Right kidney (tissue), 1 donor: ENCODE results near the gene CHSY3.

ENCODE experiments used
- DNase-seq: peaks from one replicate; pipeline ENCODE4 v3.0.0-alpha.2; 2016

Gene CHSY3

DNA sequence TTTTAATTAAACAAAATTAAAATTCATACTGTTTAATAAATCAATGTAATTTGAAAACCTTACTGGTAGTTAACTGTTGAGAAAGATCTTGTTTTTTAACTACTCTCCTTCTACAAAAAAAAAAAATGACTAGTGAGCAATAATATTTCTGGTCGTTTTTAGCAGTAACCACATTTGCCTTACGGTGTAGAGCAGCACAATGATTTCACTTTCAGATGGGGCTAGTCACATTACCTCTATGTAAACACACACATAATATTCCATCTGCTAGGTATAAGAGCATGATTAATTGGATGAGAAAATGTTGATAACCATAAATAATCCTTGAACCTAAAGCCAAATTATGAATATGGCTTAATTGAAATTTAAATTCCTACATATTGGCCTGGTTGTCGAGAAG lies 198.1 kb downstream of the CHSY3 start:
- no peak for DNase-seq

DNA sequence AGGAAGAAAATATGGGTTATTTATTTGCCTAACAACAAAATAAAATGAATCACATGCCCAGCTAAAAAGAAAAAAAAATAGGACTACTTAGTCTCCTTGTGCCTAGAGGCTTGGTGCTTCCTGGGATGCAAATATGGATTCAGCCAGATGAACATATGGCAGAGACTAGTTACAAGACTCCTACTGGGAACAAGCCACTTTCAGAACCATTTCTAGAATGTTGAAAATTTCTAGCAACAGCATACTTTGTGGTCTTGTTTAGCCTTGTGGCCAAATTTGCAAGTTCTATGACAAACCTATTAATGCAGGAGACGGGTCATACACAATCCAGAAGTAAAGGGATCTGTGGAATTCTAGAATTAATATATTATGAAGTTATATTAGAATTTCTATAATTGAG lies 198.7 kb downstream of the CHSY3 start:
- DNase-seq = no peak

DNA sequence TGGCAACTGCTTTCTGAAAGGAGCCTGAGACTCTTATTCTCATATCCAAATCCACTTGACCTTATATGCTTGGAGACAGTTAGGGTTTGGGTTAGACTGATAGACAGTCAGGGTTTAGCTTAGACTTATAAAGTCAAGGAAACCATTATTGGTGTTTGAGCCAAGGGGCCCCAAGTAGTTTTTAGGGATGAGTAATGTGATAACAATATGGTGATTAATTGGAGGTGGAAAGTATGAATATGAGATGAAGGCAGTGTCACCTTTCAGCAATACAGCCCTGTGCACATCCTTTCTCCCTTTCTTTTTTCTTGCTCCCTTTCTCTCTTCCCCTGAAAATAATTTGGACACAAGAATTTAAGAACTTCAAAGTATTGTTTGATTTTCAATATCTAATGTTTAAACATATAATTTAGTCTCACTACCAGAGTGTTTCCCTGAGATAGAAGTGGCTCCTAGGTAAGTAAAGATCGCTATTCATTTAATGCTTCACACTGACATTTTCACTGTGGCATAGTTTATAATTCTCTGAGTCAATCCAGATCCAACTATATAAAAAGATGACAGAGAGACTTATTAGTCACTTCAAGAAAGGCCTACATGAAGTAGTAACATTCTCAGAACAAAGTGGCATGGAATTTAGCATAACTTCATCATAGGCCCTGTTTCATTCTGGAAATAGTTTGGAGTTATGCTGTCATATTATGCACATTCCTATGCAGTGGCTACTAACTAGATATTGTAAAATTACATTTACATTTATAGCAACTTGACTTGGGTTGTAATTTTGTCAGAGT lies 200.8 kb downstream of the CHSY3 start:
- DNase-seq = no peak

DNA sequence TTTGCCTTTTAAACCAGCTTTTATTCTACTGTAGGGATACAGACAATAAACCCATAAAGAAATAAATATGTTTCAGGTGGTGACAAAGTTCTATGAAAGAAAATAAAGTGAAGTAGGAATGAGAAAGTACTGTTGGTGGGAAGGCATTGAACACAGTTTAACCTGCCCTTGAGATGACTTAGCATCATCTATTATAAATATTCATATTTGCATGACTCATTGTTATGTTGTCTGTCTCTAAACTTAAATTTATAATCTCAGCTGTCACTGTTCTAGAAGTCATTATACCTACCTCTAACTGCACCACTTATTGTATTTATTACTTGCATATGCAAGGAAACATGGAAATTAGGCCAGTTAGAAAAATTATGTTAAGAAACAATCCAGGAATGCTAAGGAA lies 202.2 kb downstream of the CHSY3 start:
- DNase-seq = no peak

DNA sequence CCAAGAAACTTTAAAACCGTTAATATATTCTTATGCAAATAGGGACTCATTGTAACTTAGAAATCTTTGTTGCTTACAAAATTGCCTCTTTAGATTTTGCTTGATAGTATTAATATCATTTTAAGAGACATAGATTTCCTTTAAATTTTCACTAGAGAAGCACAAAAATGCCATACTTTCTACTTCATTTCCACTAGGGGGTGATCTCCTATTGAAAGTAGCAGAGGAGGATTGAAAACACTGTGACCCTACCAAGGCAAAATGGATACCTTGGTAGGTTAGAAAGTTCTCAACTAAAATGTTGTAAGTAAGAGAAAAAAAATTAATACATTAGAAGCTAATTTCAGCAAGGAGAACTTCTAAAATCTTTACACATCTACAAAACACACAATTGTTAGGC lies 204.9 kb downstream of the CHSY3 start:
- no peak for DNase-seq

DNA sequence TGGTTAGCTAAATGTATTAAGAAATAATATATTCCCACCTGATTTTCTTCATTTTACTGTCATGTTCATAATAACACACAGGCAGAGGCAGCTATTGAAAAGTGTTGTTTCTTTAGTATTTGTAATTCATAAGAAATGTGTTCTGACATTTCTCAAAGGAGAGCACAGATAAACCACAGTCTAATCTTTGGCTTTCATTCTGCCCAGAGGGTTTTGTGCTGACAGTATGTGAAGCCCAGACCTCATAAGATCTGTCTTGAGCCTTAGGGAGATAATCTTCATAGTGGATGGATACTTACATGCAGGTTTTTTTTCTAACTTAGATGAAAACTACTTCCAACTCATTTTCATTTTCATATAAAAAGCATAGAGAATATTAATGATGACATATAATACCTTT lies 206.1 kb downstream of the CHSY3 start:
- DNase-seq = no peak

DNA sequence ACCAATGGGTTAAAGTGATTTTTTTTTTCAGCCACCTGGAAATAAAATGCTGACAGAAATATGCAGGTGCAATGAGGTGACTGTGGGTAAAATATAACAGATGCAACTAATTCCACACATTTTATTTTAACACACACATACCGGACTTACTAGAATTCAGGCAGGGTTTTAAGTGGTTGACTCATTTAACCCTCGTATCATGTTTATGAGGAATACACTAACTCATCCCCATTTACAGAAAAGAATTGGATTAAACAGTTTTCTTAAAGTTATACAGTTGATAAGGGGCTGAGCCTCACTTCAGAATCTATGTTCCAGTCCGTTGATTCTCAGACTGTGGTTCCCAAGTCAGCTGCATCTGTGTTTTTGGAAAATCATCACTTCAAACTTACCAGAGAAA lies 207.5 kb downstream of the CHSY3 start:
- no peak for DNase-seq

DNA sequence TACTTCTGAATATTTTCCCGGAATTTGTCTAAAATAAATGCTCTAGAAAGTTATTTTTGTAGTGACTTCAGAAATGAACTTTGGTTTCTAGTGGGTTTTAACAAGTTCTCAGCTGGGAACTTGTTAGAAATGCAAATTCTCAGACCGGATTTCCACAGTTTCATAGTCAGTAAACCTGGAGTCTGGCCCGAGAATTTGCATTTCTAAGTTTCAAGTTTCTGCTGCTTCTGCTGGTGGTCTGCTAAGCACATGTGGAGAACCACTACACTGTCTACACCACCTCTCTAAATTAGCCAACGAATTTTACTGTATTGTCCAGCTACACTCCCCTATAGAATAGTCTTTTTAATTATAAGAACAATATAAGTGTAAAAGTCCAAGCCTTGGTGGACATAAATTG lies 208.0 kb downstream of the CHSY3 start:
- DNase-seq = no peak

DNA sequence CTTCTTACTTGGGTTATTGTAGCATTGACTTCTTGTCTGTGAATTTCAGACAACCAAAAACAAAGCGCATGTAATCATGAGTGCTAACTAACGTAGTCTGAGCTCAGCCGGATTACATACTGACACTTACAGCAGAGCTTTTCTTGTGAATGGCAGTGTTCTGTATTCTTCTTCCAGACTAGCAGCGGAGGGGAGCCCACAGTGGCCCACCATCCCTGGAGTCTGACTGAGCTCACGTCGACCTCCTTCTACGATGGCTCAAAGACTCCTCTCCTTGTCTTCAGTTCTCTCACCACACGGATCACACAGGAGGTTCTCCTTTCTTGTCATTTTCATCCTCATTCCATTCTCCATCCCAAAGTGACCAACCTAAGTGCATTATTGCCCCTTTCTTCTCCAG lies 211.4 kb downstream of the CHSY3 start:
- DNase-seq = no peak

DNA sequence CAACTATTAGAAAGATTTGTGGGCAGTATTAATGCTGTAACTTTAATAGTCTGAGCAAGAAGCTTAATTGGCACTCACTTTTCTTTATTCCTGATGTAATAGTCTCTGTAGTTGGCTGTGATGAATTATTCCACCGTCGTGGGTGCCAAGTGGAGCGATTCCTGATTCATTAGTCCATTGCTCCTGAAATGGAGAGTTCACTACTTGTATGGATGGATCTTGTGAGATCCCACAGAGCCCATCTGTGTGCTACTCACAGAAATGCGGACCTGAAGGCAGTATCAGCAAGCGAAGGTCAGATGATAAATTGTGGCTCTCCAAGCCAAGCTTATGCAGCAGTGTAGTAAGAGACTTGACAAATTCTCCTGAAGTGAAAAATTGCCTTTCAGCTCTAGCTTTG lies 212.2 kb downstream of the CHSY3 start:
- no peak for DNase-seq

DNA sequence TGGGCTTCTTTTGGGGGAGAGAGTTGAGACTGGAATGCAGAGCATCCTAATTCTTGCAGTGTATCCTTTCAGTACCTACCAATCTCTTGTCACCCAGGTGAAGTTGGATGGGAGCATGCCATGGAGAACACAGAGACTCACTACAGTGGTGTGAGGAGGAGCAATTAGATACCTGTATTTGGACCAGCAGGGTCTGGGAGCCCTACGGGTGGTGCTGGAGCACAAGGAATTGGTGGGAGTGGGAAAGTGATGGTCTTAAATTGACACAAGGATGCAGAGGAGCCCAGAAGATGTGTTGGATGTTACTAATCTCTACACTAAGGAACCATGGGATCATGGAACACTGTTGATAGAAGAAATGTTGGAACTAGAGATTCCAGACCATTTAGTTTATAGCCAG lies 212.7 kb downstream of the CHSY3 start:
- DNase-seq = no peak

DNA sequence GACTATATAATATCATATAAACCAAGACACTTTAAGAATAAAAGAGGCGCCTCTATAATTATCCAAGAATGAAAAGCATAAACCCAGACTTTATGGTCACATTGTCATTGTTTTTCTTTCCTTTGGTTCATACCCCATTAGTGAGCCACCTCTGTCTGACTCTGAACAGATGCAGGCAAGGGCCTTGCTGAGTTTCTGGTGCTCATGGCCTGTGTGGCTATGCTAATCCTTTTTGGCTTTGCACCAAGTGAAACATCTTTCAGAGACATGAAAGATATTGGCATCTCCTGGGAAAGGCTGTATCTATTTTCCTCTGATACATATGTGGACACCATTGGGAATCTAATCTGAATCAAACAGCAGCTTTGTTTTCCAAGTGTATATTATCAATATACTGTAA lies 222.5 kb downstream of the CHSY3 start:
- DNase-seq = no peak

DNA sequence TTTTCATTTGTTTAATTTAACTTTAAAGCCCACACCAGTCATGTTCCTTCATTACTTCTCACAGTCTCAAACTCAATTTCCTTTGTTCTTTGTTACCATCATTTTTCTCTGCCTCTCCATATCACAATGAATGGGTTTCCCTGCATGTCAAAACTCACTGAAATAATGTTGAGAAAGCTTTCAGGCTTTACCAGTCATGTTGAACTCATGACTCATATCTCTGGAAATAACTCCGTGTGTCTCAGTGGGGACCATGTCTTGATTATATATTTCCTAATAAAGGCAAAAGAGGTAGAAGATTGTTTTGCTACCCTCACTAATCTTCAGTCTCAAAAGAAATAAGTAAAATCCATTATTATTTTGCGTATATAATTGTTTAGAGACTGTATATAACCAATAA lies 231.2 kb downstream of the CHSY3 start:
- no peak for DNase-seq

DNA sequence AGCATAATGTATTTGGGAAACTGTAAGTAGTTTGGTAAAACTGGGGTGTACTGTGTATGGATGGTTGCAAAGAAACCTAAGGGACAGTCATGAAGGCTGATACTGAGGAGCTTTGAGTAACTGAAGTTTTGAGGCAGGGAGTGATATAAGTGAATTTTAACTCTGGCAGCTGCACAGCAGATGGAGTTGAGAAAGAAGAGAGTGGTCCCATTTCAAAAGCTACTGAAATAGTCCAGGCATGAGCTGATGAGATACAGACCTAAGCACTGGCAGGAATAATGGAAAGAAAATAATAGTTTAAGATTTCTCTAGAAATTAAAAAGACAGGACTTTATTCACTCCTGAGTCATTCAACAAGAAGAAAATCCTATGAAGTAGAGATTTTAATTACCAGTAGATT lies 232.0 kb downstream of the CHSY3 start:
- DNase-seq = no peak

DNA sequence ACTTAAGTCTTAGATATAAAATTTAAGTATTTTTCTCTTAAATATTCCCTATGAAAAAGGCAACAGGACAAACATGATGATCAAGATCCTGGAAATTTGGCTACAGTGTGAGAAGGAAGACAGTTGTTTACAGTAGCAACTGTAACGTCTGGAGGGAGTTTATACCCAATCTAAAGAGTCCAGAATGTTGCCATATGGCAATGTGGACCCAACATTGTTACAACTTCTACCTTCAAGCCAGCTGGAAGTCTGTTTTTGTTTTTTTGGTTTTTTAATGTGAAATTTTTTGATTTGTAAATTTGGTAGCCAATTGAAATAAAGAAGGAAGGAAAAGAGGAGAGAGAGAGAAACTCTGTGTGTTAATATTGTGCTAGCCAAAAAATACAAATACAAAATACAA lies 233.4 kb downstream of the CHSY3 start:
- DNase-seq = no peak

DNA sequence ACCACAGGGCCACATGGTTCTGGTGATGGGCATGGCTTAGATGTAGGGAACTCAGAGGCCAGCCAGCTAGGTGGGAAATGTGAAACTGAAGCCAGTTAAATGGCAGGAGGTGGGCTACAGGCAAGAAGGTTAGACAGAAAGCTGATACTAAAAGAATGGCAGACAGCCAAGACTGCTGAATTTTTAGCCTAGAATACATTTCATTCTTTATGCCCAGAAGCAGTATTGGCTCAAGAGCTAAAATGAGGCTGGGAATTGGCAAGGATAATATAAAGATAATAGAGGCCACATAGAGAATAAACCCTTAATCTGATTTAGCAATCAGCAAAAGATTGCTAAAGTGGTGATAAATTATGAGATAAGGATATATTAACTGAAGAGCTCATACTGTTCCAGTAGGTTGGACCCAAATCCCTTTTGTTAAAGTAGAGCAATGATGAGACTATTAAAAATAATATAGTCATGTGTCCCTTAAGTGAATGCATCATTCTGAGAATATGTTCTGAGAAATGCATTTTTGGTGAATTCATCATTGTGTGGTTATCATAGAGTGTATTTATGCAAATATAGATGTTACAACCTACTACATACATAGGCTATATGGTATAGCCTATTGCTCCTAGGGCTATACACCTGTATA lies 234.3 kb downstream of the CHSY3 start:
- DNase-seq = no peak

DNA sequence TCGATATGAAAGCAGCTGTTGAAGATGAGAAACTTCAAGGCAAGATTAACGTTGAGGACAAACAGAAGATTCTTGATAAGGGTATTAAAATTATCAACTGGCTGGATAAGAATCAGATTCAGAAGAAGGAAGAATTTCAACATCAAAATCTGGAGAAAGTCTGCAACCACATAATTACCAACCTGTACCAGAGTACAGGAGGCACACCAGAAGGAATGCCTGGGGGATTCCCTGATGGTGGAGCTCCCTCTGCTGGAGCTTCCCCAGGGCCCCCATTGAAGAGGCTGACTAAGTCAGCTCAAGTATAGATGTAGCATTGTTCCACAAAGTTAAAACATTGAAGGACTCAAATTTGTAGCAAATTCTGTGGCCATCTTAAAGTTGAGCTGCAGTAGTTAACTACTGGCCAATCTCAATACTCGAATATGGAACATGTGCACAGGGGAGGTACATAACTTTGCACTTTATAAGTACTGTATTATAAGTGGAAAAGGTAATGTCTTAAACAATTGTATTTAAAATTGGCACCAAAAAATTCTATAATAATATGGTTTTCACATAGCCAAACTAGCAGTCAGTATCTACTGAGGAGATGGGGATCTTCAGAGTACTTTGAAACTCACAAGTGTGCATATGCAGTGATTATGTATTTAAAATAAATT lies 237.5 kb downstream of the CHSY3 start:
- DNase-seq = no peak

DNA sequence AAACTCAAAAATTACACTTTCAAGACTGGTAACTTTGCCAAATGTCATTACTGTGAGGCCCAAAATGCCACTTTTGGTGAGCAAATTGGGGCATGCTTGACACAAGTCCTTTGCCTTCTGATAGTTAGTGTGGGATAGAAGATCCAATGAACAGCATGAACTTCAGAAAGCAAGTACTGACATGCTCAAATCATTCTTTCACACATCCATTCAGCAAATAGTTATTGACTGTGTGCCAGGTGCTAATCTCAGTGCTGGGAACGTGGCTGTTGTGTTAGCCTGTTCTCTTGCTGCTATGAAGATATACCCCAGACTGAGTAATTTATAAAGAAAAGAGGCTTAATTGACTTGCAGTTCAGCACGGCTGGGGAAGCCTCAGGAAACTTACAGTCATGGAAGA lies 247.0 kb downstream of the CHSY3 start:
- no peak for DNase-seq

DNA sequence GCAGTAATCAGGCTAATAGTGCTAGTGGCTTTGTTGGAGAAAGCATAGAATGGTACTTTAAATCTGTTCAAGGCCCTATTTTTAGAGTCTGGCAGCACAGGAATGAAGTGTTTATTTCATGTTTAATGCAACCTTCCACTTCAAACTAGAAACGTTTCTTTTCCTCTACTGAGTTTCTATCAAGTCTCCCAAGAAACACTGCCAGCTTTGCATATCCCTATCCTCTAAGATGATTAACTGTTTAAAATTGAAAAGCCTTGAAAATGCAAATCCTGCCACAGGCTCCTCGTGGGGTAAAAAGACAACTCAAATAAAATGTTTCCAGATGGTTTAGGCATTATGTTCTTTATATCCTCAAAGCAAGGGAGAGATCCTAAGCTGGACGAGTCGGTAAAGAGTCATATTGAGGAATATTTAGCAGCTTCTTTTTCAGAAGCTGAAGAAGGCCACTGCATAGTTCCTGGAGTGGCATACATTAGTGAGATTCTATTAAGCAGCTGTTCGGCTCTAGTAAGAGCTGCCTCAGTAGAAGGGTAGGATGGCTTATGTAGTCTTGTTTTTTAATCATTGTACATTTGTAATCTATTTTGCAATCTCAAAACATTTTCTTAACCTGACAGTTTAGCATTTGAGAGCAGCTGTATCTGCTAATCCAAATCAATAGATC lies 251.2 kb downstream of the CHSY3 start:
- DNase-seq = no peak

DNA sequence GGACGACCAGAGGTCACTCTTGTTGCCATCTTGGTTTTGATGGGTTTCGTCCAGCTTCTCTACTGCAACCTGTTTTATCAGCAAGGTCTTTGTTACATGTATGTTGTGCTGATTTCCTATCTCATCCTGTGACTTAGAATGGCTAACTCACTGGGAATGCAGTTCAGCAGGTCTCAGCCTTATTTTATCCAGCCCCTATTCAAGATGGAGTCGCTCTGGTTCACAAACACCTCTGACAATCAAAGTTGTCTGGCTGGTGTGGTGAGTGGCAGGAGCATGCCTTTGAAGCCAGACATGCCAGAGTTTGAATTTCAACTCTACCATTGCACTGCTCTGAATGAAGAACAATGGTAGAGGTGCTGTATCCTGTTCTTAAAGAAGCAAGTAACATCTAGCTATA lies 253.8 kb downstream of the CHSY3 start:
- no peak for DNase-seq

DNA sequence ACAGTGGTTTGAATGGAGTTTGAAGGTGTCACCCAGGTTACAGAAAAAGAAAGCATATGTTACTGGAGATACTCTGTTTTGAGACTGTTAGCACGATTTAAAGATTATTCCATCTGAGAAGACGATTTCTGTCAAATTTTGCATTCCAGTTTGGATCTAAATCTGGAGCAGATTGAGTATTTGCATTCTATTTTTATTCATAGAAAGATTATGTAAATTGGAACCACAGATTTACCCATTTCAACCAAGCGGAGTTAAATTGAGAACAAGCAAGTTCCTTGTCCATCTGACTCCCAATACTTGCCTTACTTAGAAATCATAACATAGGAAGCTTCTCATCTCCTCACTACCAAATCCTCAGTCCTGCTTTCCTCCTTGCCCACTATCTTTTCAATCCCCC lies 255.7 kb downstream of the CHSY3 start:
- DNase-seq = no peak

DNA sequence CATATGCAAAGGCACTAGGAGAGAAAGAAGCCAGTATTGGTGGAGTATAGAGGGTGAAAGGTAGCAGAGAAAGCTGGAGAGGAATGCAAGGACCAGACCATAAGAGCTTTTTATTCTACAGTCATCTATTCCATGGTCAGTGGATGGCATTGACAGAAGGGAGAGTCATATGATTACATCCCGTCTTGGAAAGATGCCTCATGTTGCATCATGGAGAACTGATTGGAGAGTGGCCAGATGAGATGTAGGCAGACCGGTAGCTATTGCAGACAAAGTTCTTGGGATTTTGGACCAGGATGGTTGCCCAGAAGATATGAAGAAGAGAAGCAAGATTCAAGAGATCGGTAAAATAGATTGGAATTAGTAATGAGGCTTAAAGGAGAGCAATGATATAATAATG lies 260.7 kb downstream of the CHSY3 start:
- no peak for DNase-seq

DNA sequence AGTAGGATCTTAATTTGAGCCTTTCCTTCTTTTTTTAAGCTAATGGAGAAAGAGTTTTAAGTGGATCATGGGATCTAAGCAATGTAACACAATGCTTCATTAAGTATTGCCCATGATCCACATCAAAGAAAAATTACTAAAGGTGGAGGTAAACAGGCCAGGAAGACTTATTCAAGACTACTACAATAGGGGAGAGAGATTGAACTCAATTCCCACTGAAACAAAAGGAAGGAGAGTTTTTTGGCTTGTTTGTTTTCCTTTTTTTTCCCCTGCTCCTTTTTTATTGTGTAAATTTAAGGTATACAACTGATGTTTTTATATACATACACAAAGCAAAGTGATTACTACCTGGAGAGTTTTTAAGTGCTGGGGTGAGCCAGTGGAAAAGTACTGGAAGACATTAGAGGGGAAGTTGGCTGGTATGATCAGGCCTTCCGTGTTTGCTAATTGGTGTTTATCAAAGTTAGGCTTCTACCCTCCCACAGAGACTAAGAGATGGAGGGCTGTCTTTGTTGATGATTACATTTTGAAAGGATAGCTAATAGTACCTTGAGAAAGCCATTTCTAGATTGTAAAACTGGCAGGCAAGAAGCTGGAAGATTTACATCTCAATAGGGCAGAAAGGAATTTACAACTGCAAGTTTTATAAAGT lies 262.7 kb downstream of the CHSY3 start:
- no peak for DNase-seq
